A673 (cell line): ENCODE results near the gene PEX26.

Source experiments
- CTCF ChIP-seq: fragments of 300-800, 200-600 bp; sonication (generic); conservative IDR thresholded peaks from 2 replicates; pipeline ENCODE4 v1.5.1; 2017; ENCODE audit warnings: low read depth, mild to moderate bottlenecking, antibody characterized with exemption, low read length, moderate library complexity, mixed read lengths
- EZH2 ChIP-seq: fragments of 200-600 bp; sonication (generic); IDR thresholded peaks from 2 replicates; pipeline ENCODE4 v1.6.1; 2017; ENCODE audit warnings: borderline replicate concordance, low read depth, mild to moderate bottlenecking, mixed read lengths, antibody characterized with exemption, low read length; ENCODE audit not compliant: poor library complexity, severe bottlenecking

GRCh38 chr22:18042685-18043084, 35.1 kb upstream of the PEX26 start:
- no peak for TF ChIP-seq CTCF
- no peak for TF ChIP-seq EZH2
